ENCODE results near the gene CACNA1S. TPM values are rescaled to one million over a fixed set of nuclear protein-coding genes. Genes with fewer than 3 reads are reported as not detected.

CACNA1S gene
- total RNA-seq, 2 donors from 2014 or later, result not detected

DNA sequence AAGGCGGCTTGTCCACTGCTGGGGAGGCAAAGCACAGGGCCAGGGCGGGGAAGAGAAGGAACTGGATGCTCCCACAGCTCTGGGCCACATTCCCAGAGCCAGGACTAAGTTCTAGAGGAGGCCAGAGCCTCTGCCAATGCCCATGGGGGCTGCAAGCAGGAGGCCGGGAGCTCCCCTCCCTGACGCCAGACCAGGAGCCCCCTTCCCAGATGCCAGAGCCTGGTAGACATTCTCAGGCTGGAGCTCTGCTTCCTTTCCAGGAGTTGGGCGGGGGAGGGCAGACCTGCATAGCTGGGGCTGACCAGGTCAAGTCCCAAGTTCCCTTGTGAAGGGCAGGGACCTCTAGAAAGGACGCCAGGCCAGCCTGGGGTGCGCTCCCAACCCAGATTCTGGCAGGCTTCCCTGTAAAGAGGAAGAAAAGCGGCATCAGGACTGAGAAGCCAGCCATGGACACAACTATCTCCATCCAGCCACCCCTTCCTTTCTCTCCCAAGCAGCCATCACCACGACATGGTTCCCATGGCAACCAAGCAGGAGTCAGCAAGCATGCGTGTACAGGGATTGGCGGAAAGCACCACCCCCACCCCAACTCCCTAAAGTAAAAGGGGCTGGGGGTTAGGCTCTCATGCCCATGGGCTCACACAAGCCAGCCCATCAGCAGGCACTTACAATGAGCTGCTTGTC lies 102.1 kb downstream of the CACNA1S start:
- Mint-ChIP-seq H3K27ac (peak overlapping the region; percentile 64), H3K27me3 (no peaks in the 10 kb centered on the region), H3K9me3 (no peaks in the 10 kb centered on the region), H3K4me1 (peaks cover 43% of the 10 kb centered on the region), H3K36me3 (ENCODE audit: low read depth) (peaks cover 17% of the 10 kb centered on the region), H3K4me3 (no peak overlapping the region)
- no peak for ATAC-seq (replicated peaks)

DNA sequence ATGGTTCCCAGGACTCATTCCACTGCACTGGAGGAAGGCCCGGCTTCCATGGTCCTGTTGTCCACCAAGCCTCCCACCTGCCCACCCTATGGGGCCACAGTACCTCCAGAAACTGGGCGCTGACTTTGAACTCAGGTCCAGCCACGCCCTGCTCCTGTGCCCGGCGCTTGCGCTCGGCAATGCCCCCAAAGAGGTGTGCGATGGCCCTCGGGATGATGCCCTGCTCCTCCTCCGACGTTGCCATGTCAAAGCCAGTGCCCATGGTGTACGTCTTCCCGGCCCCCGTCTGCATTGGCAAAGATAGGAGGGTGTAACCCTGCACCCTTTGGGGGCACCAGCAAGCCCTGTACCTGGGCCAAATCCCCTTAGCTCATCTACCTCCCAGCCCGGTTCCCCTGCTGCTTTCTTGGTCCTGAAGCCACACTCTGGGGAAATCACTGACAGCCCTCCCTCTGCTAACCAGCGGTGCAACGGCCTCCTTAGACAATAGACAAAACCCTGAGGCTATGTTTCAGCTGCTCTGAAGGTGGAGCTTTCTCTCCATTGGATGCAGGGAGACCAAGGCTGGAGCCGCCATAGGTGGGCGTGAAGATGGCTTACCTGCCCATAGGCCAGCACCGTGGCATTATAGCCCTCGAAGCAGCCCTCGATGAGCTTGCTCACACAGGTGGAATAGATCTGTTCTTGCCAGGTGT lies 103.4 kb downstream of the CACNA1S start:
- ATAC-seq (replicated peaks), result no peak
- no peak overlapping the region for H3K4me3 Mint-ChIP-seq
- peaks cover 36% of the 10 kb centered on the region for H3K4me1 Mint-ChIP-seq
- H3K27ac Mint-ChIP-seq, result peak overlapping the region; percentile 64
- no peaks in the 10 kb centered on the region for H3K9me3 Mint-ChIP-seq
- peaks cover 17% of the 10 kb centered on the region for H3K36me3 Mint-ChIP-seq (ENCODE audit: low read depth)
- no peaks in the 10 kb centered on the region for H3K27me3 Mint-ChIP-seq

DNA sequence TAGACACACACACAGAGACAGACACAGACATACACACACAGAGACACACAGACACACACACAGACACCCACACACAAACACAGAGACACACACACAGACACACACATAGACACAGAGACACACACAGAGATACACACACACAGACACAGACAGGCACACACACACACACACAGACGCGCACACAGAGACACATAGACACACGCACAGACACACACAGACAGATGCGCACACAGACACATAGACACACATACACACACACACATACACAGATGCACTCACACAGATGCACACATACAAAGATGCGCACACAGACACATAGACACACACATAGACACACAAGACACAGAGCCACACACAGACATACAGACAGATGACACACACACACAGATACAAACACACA lies 104.7 kb downstream of the CACNA1S start:
- H3K4me3 Mint-ChIP-seq, result no peak overlapping the region
- peaks cover 30% of the 10 kb centered on the region for H3K4me1 Mint-ChIP-seq
- no peaks in the 10 kb centered on the region for H3K27me3 Mint-ChIP-seq
- ATAC-seq (replicated peaks), result no peak
- H3K9me3 Mint-ChIP-seq, result no peaks in the 10 kb centered on the region
- peaks cover 11% of the 10 kb centered on the region for H3K36me3 Mint-ChIP-seq (ENCODE audit: low read depth)
- H3K27ac Mint-ChIP-seq, result no peak overlapping the region

DNA sequence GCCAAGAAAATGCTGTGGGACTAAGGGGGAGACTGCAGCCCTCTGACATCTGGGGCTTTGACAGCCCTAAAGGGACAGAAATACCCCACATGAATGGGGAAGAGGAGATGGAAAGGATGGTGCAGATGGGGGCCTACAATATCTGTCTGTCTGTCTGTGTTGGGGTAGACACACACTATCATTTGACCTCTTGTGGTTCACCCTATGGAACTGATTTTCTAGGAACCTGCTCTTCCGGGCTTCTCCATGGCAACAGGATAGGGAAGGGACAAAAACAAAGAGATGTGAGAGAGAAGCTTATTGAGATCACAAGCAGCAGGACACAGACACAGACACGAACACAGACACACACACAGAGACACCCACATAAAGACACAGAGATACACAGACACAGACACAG lies 105.8 kb downstream of the CACNA1S start:
- peaks cover 30% of the 10 kb centered on the region for H3K4me1 Mint-ChIP-seq
- no peak overlapping the region for H3K4me3 Mint-ChIP-seq
- H3K9me3 Mint-ChIP-seq, result no peaks in the 10 kb centered on the region
- no peak for ATAC-seq (replicated peaks)
- no peaks in the 10 kb centered on the region for H3K27me3 Mint-ChIP-seq
- no peak overlapping the region for H3K27ac Mint-ChIP-seq
- peaks cover 10% of the 10 kb centered on the region for H3K36me3 Mint-ChIP-seq (ENCODE audit: low read depth)

DNA sequence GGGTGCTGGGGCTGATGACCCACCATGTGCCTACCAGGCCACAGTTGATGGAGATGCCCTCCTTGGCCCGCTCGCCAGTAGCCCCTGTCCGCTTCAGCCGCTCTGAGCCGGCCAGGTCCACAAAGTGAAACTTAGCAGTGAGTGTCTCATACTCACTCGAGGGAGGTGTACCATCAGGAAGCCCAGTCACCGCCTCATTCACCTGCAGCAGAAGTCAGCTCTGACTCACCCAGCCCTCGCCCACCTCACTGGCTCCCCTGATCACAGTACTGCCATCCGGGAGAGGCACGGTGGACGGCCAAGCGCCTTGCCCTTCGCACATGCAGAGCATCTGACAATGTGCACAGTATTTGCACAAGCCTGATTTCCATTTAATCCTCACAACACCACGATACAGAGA lies 107.5 kb downstream of the CACNA1S start:
- ATAC-seq (replicated peaks), result peak; percentile 31
- Mint-ChIP-seq H3K36me3 (ENCODE audit: low read depth) (peaks cover 9% of the 10 kb centered on the region), H3K27me3 (no peaks in the 10 kb centered on the region), H3K4me3 (no peak overlapping the region), H3K4me1 (peaks cover 25% of the 10 kb centered on the region), H3K27ac (no peak overlapping the region), H3K9me3 (no peaks in the 10 kb centered on the region)

DNA sequence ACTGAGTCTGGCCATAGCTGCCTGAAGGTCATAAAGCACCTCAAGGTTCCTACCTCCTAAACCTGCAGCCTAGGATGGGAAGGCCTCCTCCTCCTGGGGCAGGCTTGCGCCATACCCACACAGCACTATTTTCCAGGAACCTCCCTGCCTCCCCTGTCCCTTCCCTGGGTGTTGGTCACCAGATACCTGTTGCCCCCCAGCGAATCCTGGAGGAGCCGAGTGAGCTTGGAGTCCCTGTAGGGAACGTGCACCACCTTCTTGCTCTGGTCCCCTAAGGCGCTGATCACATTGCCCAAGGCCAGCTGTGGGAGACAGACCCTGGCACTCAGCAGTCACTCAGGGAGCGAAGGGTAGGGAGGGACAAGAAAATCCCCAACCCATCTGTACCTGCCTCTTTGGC lies 108.1 kb downstream of the CACNA1S start:
- no peak for ATAC-seq (replicated peaks)
- peaks cover 19% of the 10 kb centered on the region for H3K4me1 Mint-ChIP-seq
- H3K4me3 Mint-ChIP-seq, result no peak overlapping the region
- H3K27ac Mint-ChIP-seq, result no peak overlapping the region
- H3K27me3 Mint-ChIP-seq, result no peaks in the 10 kb centered on the region
- no peaks in the 10 kb centered on the region for H3K9me3 Mint-ChIP-seq
- H3K36me3 Mint-ChIP-seq (ENCODE audit: low read depth), result peaks cover 3% of the 10 kb centered on the region

DNA sequence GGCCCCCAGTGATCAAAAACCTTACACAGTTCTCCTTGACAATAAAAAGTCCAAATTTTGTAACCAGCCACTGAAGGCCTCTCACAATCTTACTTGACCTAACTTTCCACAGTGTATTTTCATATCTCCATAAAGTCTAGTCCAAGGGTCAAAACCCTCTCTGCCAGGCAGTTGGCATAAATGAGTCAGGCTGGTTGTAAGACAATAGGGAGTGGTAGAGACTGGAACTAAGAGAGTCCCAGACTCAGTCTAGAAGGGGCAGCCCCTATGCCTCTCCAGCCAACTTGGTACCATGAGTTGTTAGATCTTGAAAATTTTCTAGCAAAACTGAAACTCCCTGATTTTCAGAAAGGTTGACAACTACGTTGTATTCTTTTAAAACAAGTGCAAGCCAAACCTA lies 109.7 kb downstream of the CACNA1S start:
- Mint-ChIP-seq H3K27ac (peak overlapping the region; percentile 66), H3K9me3 (no peaks in the 10 kb centered on the region), H3K4me3 (peak overlapping the region; percentile 28), H3K36me3 (ENCODE audit: low read depth) (no peaks in the 10 kb centered on the region), H3K27me3 (no peaks in the 10 kb centered on the region), H3K4me1 (peaks cover 17% of the 10 kb centered on the region)
- peak; percentile 98 for ATAC-seq (replicated peaks)

DNA sequence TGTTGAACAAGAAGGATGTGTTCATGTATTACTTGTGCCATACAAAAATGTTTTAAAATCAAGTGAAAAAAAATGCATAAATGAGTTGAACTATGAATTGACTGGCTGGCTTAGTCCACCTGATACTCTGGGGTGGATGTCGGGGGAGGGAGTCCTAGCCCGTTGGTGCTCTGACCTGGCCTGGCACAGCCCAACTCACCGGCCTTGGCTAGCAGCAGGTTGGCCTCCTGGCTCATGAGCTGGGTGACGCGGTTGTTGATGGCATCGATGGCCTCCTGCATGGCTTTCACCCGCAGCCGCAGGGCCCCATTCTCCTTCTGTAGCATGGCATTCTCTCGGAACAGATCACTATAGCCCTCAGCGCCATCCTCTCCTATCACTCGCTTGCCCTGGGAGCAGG lies 110.3 kb downstream of the CACNA1S start:
- H3K9me3 Mint-ChIP-seq, result no peaks in the 10 kb centered on the region
- H3K4me1 Mint-ChIP-seq, result peaks cover 17% of the 10 kb centered on the region
- no peaks in the 10 kb centered on the region for H3K27me3 Mint-ChIP-seq
- no peak for ATAC-seq (replicated peaks)
- peak overlapping the region; percentile 66 for H3K27ac Mint-ChIP-seq
- no peaks in the 10 kb centered on the region for H3K36me3 Mint-ChIP-seq (ENCODE audit: low read depth)
- H3K4me3 Mint-ChIP-seq, result peak overlapping the region; percentile 28

DNA sequence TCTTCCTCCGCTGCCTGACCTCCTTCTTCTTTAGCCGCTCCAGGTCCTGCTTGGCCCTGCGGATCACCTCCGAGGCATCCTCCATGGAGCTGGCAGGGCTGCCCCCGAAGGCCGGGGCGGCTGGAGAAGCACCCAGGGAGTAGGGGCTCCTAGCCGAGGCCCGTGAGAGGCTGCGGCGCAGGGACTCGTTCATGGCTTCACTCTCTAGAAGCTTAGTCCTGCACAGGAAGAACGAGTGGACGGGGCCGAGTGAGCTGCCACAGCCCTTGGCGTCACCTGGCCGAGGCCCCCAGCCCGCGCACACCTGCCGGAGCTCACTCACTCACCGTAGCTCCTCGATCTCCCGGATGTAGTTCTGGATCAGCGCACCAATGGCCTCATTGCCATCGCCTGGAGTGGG lies 111.8 kb downstream of the CACNA1S start:
- ATAC-seq (replicated peaks), result no peak
- Mint-ChIP-seq H3K27me3 (no peaks in the 10 kb centered on the region), H3K9me3 (no peaks in the 10 kb centered on the region), H3K36me3 (ENCODE audit: low read depth) (no peaks in the 10 kb centered on the region), H3K4me1 (peaks cover 17% of the 10 kb centered on the region), H3K4me3 (no peak overlapping the region), H3K27ac (no peak overlapping the region)

DNA sequence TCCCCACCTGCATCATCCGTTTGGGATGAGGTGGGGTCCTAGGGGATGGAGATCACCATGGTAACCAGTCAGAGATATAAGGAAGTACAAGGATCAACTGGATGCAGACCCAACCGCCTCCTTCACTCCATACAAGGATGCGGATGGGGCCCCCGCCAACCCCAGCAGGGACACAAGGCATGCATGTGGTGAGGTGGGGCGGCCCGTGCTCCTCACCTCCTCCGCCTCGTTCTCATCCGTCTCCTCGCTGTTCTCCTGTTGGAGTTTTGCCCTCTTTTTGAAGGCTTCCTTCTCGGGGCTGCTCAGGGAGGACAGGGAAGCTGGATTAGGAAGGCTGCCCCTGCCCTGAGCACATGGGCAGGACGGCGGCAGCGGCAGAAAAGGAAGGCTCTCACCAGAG lies 112.6 kb downstream of the CACNA1S start:
- Mint-ChIP-seq H3K4me3 (no peak overlapping the region), H3K27ac (peak overlapping the region; percentile 67), H3K36me3 (ENCODE audit: low read depth) (no peaks in the 10 kb centered on the region), H3K4me1 (peaks cover 17% of the 10 kb centered on the region), H3K27me3 (no peaks in the 10 kb centered on the region), H3K9me3 (no peaks in the 10 kb centered on the region)
- no peak for ATAC-seq (replicated peaks)

DNA sequence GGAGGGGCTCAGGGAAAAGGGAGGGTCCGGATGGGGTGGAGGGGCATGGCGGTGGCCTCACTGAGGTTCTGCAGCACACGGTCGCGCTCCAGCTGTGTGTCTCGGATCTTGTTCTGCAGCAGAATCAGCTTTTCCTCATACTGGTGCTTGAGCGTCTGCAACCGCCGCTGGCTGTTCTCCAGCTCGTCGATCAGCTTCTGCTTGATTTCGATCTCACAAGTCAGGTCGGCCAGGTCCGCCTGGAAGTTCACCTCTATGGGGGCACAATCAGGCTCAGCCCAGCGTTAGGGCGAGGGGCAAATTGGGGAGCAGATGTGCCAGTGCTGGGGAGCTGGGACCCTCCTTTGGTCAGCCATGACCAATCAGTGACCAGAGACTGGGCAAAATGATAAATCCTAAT lies 113.9 kb downstream of the CACNA1S start:
- Mint-ChIP-seq H3K4me3 (no peak overlapping the region), H3K36me3 (ENCODE audit: low read depth) (peaks cover 7% of the 10 kb centered on the region), H3K27me3 (no peaks in the 10 kb centered on the region), H3K27ac (no peak overlapping the region), H3K9me3 (no peaks in the 10 kb centered on the region), H3K4me1 (peaks cover 17% of the 10 kb centered on the region)
- no peak for ATAC-seq (replicated peaks)

DNA sequence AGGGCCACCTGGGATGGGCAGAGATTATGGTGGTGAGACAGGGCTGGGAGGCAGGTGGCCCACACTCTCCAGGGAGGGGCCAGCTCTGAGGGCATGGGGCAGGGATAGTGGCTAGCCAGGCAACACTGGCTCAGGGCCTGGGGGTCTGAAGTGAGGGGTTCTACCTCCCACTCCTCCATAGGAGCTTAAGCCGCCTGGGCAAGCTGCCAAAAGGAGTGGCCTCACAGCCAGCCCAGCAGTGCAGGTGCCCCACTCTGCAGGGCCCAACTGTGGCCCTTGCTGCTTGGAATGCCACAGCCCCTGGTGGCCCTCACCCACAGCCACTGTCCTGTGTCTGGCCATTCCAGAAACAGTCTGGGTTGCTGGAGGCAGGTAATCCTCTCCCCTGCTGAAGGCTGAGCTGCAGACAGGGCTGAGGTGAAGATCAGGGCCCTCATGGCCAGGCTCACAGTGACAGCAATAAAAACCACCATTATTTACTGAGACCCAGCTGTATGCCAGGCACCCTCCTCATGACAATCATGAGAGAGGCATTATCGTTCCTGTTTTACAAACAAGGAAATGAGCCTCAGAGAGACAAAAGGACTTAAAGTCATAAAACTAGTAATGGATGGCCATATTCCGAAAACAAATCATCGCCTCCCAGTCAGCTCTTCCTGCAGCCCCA lies 119.7 kb downstream of the CACNA1S start:
- H3K4me3 Mint-ChIP-seq, result no peak overlapping the region
- H3K36me3 Mint-ChIP-seq (ENCODE audit: low read depth), result peaks cover 65% of the 10 kb centered on the region
- H3K9me3 Mint-ChIP-seq, result no peaks in the 10 kb centered on the region
- no peak for ATAC-seq (replicated peaks)
- H3K4me1 Mint-ChIP-seq, result no peaks in the 10 kb centered on the region
- no peaks in the 10 kb centered on the region for H3K27me3 Mint-ChIP-seq
- no peak overlapping the region for H3K27ac Mint-ChIP-seq

DNA sequence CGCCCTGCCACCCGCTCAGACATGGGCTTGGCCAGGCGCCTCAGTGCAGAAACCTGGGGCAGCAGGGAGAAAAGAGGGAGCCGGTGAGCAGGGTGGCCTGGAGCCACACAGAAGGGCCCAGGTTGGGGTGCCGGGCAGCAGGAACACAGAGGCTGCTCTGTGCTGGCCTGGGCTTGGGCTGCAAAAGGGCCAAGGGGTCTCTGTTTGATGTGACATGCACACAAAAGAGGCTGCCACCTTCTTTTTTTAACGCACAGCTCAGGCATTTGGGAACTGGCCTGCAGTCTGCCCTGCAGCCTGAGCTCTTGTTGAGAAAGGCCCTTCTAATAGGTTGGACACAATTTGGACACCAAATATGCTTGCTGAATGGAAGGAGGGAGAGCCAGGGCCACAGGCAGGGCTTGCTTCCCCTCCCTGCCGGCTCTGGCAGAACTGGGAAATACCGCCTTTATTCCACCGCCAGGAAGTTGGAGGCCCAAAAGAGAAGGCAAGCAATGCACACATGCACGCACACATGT lies 121.1 kb downstream of the CACNA1S start:
- no peak overlapping the region for H3K4me3 Mint-ChIP-seq
- no peak overlapping the region for H3K27ac Mint-ChIP-seq
- H3K4me1 Mint-ChIP-seq, result no peaks in the 10 kb centered on the region
- no peak for ATAC-seq (replicated peaks)
- H3K27me3 Mint-ChIP-seq, result no peaks in the 10 kb centered on the region
- H3K9me3 Mint-ChIP-seq, result no peaks in the 10 kb centered on the region
- H3K36me3 Mint-ChIP-seq (ENCODE audit: low read depth), result peaks cover 79% of the 10 kb centered on the region

DNA sequence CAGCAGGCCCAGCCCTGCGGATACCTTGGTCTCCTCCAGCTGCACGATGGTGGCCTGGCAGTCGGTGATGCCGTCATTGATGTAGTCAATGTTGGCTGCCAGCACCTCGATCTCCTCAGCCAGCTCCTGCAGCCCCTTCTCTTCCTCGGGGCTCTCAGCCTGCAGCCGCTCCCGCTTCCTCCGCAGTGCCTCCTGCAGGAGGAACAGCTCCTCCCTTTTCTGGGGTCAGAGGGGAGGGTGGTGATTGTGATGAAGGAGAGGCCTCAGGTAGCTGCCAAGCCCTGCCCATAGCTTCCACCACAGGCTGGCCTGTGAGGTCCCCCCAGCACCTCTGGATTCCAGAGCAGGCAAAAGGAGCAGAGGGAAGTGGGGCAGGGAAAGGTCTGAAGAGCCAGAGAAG lies 122.1 kb downstream of the CACNA1S start:
- peaks cover 89% of the 10 kb centered on the region for H3K36me3 Mint-ChIP-seq (ENCODE audit: low read depth)
- H3K27ac Mint-ChIP-seq, result no peak overlapping the region
- H3K4me1 Mint-ChIP-seq, result no peaks in the 10 kb centered on the region
- no peak for ATAC-seq (replicated peaks)
- H3K9me3 Mint-ChIP-seq, result no peaks in the 10 kb centered on the region
- H3K27me3 Mint-ChIP-seq, result no peaks in the 10 kb centered on the region
- no peak overlapping the region for H3K4me3 Mint-ChIP-seq
